Measurements from ENCODE around the gene COLEC12.

COLEC12 gene

DNA sequence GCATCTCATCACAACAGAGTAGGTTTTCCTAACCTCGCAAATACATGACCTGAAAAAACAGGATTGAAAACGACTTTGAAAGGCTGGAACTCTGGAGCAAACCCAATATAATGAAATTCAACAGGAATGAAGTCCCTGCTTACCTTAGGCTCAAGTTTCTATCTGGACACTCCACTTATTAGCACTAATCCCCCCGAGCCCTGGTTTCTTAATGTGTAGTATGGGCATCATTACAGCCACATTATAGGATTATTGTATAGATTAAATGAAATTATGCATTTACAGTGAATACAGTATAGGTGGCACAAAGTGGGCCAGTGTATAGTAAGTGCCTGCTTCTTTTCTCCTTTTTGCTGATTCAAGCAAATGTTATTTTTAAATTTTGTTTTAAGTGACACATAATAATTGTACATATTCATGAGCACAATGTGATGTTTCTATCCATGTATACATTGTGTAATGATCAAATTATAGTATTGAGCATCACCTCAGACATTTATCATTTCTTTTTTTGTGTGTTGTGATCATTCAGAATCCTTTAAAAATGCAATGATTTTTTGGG lies 118.0 kb downstream of the COLEC12 start:
- no peak for DNase-seq

DNA sequence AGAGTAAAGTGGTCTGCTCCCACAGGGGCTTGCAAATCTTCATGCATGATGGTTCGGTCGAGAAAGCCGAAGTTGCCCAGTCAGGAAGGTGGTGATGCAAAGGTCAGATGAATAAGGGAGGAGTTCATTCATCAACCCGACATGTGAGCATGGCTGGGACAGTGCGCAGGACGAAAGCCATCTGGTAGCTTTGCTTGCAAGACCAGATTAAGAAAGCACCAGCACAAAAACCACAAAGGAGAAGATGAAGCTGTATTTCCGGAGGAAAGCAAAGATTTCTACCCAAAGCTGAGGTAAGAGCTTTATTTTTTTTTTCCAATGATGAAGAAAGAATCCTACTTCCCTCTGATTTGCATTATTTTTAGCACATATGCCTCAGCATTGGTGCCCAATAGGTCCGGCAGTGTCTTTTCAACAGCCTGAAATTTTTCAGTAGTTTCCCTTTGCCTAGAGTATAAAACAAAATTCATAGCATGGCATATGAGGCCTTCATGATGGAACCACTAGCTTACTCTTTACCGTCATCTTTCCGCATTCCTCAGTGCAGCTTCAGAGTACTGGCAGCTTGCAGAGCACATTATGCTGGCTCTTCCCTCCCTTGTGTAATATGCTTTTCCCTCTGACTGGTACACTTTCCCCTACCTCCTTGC lies 120.7 kb downstream of the COLEC12 start:
- DNase-seq, result no peak

DNA sequence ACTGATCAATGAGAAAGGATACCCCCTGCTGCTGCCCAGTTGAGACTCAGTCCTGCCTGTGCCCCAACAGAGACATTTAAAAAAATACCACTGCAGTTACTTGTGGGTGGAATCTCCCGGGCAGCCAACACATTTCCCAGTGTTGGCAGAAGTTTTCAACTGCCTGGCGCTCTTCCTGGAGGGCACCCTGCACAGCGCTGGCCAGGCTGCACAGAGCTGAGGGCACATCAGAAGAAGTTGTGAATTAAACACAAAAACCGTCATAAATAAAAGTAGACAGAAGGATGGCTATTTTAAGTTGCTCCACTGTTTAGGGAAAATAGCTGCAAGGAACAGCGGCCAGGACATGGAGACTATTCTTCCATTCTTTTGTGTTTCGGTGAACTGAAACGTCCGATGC lies 122.4 kb downstream of the COLEC12 start:
- no peak for DNase-seq

DNA sequence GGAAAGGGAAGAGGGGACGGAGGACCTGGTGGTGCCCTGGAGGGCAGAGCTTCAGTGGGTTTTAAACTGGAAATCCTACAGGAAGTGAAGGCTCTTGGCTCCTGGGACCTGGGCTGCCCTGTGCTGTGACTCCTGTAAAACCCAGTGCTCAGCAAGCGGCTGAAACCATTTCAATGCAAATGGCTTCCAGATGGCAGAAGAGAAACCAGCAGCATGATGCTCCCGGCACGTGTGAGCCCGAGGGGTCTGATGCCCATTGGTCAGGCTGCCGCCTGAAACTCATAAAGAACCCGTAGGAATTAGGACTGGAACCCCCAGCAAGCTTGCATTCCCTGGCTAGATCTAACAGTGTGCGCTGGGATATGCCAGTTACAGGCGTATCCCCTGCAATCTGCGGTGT lies 123.4 kb downstream of the COLEC12 start:
- no peak for DNase-seq

DNA sequence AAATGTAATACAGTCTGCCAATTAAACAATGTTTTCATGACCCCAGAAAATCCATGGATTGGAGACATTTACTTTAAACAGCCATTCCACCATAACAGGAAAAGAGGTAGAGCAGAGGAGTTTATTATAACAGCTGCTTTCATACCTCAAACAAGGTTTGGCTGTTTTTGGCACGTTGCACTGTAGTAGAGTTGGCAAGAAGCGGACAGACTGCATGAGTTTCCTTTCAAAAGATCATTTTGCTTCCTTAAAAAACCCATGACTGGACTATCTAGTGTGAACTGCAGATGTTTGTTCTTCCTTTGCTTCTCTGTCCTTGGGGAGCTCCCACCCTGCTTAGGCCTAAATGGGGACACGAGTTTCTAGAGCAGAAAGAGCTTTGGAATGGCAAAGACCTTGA lies 124.2 kb downstream of the COLEC12 start:
- no peak for DNase-seq

DNA sequence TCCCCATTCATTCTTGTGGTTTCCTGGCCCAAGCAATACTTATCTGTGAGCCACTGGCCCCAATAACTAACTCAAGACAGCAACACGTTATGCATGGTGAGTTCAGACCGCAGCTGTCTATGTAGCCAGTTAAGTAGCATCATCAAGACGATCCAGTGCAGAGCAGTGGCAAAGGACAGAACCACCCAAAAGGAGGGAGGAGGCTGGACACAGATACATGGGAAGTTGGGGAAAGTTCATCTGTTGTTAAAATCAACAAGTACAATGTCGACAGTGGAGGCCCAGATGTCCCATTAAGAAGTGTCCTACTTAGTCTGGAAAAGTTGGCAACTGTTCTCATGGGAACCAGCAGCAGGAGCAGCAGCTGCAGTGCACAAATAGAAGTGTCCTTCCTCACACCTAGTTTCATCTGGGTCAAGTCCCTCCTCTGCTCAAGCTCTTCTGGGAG lies 125.8 kb downstream of the COLEC12 start:
- no peak for DNase-seq

DNA sequence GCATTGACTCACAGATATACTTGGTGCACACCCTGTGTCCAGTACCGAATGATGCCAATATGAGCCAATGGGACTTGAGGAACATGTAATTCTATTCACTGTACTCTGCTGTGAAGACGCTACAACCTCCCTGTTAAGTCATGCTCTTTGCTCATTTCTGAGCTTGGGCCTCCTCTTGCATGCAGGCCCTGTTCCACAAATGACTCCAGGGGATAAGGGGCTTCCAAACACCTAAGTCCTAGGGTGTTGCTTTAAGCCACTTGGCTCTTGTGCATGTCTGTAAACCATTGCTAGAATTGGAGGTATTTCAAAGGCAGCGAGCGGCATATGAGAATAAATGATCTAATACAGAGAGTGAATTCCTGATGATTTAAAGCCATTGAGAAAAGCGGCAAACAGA lies 126.7 kb downstream of the COLEC12 start:
- no peak for DNase-seq

DNA sequence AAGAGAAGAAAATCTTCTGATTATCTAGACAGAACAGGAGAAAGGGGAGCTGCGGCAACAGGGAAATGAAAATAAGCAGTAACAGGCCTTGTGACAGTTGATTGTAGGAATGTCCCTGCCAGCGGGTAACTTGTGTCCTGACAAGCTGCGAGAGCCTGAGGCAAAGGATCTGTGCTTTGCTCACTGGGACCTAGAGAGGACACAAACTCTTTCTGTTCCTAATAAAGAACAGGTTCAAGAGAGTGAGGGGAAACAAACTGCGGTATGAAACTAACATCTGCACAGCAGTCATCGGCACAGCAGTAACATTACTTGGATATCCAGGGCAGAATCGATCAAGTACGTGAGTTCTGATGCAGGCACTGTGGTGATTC lies 128.9 kb downstream of the COLEC12 start:
- no peak for DNase-seq

DNA sequence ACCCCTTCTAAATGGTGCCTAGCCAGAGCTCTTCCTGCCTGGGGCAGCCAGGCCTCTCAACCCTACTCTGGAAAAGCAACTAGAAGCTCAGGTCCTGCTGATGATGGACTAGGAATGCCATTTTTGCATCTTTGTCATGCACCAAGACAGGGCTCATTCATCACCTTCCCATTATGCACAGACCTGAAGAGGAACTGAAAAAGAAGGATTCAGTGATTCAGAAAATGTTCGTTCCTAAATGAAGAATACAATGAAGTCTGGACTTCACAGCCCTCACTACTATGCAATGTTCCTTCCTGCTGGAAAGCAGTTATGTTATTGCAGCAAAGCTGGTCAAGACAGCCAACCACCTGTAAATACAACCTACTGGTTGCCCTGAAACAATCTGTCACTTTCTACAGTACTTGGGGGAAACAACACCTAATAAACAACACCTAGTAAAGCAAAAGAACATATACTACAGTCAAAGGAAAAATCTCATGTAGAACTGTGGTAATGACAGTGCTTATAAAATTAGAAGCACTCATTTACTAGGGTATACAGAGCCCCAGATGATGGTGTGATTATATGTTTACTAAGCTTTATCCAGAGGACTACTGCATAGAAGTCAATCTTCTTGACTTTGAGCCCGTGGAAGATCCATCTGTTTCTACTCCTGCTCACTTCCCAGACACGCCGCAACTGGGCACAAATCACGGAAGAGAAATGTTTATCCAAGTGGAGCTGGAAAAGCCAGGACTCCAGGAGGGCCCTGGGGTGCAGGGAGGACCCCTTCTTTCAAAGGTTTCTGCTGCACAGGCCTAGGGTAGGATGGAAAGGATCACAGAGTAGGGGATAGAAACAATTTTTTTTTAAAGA lies 129.5 kb downstream of the COLEC12 start:
- no peak for DNase-seq

DNA sequence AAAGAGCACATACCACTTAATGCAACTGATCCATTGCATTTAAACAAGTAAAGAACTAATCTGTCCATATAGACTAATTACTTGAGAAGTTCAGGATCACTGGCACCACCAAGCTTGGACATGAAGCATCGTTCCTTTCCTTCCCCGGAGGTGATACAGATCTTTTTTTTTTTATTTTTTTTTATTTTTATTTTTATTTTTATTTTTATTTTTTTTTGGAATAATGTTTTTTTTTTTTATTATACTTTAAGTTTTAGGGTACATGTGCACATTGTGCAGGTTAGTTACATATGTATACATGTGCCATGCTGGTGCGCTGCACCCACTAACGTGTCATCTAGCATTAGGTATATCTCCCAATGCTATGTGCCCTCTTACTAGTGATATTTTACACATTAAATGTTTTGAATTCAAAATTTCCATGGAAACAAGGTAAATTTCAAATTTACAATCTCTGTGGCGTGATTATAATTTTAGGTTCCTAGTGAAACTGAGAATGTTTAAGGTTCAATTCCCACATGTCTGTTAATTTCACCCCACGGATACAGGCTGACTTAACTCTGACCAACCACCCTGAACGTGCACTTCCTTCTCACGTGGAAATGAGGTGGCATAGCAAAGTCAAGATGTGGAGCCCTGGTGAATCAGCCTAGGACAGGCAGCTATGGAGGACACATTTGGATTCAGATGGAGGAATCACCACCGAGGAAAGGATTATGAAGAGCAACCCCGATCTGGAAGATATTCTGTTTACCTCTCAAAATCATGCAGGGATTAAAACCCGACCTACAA lies 131.1 kb downstream of the COLEC12 start:
- DNase-seq, result no peak

DNA sequence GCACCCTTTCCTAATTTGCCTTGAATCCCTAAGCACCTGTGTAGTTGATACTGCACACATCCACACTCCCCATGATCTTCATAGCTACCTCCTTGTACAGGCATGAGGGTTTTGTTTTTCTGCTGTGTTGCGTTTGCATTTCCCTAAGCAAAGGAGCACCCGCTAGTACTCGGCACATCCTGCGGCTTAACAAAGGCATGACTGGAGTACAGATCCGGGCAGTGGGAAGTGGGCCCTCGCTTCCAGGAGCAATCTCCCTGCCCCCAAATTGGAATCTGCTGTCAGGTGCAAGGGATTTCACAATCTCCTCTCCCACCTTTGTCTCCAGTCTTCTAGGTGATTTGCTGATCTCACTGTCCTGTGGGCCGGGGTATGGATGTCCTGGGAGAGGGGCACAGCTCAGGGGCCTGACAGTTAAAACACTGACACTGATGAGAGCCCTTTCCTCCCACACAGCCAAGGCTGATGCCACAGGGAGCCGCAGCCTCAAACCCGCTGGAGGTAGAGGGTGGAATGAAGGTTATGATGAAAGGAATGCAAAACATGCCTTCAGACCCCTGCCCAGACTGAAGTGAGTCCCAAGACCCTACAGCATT lies 133.9 kb downstream of the COLEC12 start:
- no peak for DNase-seq

DNA sequence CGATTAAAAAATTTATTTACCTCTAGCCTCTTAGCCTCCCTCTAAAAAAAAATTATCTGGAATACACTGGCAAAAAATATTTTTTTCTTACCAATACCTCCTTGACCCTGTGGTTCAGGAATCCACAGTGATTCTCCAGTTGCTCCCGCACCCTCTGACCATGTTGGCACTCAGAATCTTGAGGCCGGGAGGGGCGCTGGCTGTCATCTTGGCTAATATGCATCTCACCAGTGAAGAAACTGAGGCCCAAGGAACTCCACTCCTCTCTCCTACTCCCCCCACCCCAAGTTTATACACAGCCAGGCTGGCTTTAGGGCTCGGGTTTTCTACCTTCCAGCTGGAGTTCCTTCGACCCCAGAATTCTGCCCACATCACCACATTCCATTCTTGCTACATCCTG lies 134.8 kb downstream of the COLEC12 start:
- no peak for DNase-seq

DNA sequence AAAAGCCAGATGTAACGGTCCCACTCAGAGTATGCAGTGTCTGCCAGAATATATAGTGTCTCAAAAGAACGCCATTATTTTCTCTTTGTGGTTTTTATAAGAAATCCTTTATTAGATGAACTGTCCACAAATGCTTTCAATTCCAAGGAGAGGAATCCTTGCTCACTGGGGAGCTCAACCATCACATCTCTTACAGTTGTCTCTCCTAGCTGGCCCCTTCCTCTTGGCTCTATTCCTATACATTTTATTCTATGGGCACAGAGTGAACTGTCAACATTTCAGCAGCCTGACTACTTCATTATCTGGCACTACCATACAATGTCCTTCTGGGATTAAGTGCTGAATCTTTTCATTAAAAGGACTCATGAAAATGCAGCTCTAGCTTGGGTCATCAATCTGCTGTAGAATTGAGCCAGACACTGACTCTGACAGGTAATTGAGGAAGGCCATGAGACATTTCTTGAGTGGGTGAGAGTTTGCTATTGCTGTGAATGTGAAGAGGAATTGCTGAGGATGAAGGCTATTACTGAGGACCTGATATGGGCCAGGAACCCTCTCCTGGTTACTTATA lies 136.2 kb downstream of the COLEC12 start:
- no peak for DNase-seq

DNA sequence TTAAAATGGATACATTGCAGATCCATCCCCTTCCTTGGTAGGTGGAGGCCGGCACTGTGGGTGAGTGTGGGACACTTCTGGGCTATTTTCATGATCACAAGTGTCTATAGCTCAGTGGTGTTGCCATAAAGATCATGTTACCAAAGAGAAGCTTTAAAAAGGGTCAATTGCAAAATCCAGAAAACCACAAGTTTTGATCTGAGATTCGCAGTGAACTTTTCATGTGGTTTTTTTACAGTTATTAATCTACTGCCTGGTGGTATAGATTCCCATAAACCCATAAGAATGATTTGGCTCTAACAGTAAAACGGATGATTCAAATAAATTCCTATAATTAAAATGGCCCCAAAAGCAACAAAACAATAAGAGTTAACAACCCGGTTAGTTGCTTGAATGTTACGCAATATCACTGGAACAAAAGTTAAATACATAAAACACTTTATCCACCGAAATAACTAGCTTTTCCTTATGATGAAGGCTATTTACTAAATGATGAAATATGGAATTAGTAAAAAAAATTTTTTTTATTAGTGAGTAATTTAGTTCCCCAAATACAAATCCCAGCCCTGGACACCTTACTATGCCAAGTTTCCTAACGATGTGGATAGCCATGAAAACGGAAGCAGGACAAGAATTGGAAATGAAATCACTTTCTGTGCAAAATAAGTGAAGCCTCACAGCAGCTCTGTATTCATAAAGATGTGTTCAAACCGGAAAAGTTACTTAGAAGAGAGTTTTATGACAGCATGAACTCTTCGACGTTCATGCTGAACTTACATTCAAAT lies 137.0 kb downstream of the COLEC12 start:
- no peak for DNase-seq

DNA sequence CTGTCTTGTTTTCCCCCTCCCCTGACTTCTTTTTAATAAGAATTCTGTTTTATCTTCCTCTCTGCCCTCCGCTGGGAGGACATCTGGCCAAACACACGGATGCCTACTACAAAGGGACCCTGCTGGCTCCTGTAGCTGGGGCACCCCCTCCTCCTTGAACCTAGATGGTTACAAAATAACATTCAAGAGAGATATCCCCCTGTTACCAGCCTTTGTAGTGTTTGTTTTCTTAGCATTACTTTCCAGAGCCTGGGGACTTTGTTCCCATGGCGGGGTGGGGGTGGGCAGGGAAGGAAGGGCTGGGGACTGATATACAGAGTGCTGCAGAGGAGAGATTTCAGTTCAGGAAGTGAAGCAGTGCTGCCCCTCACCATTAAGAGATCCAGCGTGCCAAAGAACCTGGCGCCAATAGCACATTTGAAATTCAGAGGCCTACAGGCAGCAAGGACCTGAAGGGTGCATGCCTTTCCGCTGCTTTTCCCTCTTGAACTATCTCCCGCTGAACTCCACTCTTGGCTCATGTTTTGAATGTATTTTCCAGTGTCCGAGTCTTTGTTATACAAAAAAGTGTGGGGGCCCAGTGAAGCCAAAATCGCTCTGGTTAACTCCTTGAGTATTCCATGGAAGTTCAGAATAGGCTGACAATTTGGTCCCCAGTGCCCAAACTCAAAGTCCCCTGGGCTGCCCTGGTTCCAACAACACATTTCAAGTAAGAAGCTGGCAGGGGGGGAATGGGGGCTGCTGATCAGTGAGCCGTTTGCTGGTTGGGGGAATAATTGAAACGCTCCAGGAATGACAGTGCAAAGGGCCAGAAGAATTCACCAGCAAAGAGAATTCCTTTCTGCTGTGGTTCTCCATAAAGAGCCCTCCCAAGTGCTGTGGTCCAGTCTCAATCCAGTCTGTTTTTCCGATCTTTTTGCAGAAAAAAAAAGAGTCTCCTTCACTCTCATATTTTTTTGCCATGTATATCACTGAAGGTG lies 137.9 kb downstream of the COLEC12 start:
- no peak for DNase-seq

DNA sequence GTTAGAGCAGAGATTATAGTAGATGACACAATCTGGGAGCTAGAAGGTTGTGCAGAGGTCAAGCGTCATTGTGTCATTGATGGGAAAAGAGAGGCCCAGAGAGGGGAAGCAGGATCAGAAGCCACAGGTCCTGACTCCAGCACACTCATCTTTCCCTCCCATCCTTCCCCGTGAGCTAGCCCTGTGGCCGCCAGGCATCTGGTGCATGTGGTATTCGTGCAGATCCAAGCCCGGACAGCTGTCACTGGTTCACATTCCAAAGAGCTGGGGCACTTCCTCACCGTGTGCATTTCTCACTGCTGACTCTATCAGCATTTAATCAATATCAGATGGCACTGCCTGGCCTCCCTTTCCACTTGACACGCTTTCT lies 138.6 kb downstream of the COLEC12 start:
- DNase-seq, result no peak

DNA sequence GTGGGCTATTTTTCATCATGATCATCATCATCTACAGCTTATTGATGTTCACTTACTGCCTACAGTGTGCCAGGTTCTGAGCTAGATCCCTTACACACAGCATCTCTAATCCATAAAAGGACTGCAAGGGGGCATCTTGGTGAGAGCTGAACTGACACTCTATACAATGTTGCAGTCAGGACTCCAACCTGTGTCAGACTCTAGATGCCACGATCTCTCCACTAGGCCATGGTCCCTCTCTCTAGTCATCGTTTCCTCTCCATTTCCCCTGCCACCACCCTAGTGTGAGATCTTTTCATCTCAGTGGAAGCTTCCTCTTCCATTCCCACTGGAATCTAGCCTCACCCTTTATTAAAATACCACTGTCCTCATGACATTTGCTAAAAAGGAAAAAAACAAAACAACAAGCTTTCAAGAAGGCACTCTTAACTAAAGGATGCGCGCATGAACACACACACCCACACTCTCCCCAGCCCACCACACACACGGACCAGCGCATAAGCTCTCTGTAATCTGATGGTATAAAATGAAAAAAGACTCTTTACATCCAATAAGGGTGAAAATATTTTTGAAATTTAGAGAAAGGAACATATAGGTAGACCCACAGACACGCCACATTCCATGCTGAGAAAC lies 139.3 kb downstream of the COLEC12 start:
- no peak for DNase-seq

DNA sequence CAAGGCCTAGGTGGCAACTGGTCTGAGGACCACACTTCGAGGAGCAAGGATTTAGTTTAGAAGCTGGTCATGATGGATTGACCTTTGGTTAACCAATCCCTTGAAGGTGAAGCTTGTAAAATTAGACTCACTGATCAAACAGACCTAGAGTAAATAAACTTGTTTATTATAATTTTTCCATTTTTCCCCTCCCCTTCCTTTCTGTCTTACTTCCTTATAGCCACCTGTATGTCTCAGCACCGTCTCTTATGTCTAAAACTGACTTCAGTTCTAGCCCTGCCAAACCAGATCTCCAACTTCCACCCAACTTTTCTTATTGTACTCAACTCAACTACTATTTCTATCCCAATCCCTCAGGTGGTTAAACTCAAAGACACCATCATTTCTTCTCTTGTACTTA lies 139.8 kb downstream of the COLEC12 start:
- no peak for DNase-seq

DNA sequence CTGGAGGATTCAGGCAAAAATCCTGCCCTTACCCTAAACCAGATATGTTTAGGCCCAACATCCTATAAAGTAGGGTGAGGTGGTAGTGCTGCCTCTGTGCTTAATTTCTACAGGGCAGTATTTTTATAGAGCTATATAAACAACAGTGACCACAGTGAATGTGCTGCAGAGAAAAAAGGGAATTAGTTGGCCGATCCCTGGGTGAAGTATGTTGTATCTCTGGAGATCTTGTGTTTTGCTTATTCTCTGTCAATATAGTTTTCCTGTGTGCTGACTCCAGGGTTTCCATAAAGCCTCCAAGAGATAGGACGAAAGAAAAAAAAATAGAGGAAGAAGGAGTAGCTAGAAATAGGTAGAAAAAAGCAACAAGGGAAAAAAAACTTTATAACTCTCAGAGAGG lies 143.7 kb downstream of the COLEC12 start:
- no peak for DNase-seq

DNA sequence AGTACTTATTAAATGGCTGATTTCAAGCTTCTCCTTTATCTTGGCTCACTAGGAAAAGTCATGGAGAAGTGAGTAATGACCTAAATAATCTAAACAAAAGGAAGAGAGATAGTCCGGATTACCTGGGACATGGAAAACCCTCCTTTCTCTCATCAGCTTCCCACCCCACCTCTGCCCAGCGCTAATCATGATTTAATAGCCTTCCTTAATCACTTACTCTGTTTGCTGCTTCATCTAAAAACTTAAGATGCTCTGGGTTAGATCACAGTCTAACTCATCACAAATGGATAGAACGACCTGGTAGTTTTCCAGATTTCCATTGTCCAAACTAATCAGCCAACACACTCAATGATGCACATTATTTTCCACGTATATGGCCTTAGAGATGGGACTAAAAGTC lies 144.8 kb downstream of the COLEC12 start:
- DNase-seq, result no peak

All from NCI-H1417 (cell line).